Measurements from ENCODE around the gene MGAT5. TPM values are rescaled to one million over a fixed set of nuclear protein-coding genes. Genes with fewer than 3 reads are reported as not detected.
"Not testable (repeated sequence)": the region's sequence is repeated elsewhere in the genome, so short reads cannot be mapped to it uniquely, and the experiment has no call there.

The MGAT5 gene
- total RNA-seq, 2 experiments from 2014 or later: 60.8 to 68.0 TPM

DNA sequence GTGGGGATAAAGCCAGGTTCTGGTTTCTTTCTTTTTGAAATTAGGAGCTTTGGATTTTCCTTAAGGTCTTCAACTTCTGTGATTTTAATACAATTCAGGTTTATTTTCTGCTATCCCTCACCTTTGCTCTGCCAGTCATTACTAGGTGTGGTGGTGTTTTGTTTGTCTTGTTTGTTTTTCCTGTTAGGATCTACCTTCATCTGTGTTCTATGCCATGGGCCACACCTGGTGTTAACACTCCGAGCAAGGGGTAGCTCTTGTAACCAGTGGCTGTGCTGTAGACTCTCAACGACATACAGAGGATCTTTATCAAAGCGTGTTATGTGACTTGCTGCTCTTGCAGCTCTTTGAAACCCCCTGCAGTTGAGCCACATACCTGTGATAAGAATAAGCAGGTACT is 38.6 kb downstream of the MGAT5 start:
- no peak for DNase-seq (ENCODE audit: low spot score)
- Histone ChIP-seq H3K9me3 (ENCODE audit: low read length) (no peaks in the 10 kb centered on the region), H3K4me2 (ENCODE audit: low read length) (peak overlapping the region; percentile 69), H4K20me1 (ENCODE audit: insufficient read depth, low read length) (peaks cover 26% of the 10 kb centered on the region; the same call in 1 of the 2 replicates), H3K9me2 (ENCODE audit: insufficient read depth, low read length) (no peaks in the 10 kb centered on the region), H3K27ac (ENCODE audit: low read depth, low read length, poor library complexity, severe bottlenecking) (no peak overlapping the region), H2AFZ (ENCODE audit: low read length) (no peak overlapping the region), H3K4me1 (ENCODE audit: insufficient read depth, low read length, poor library complexity, severe bottlenecking) (peaks cover 92% of the 10 kb centered on the region), H3K4me3 (ENCODE audit: low read depth, low read length, poor library complexity, severe bottlenecking) (no peak overlapping the region), H3K79me2 (ENCODE audit: insufficient read depth, low read depth, low read length) (peaks cover 51% of the 10 kb centered on the region; the same call in 1 of the 2 replicates), H3K36me3 (ENCODE audit: insufficient read depth, low read length) (peaks cover 19% of the 10 kb centered on the region)
- no peak for TF ChIP-seq EZH2phosphoT487 (IDR thresholded peaks at IDR 0.05; ENCODE audit: borderline replicate concordance, low read depth, low read length)
- TF ChIP-seq, protein P1, sequence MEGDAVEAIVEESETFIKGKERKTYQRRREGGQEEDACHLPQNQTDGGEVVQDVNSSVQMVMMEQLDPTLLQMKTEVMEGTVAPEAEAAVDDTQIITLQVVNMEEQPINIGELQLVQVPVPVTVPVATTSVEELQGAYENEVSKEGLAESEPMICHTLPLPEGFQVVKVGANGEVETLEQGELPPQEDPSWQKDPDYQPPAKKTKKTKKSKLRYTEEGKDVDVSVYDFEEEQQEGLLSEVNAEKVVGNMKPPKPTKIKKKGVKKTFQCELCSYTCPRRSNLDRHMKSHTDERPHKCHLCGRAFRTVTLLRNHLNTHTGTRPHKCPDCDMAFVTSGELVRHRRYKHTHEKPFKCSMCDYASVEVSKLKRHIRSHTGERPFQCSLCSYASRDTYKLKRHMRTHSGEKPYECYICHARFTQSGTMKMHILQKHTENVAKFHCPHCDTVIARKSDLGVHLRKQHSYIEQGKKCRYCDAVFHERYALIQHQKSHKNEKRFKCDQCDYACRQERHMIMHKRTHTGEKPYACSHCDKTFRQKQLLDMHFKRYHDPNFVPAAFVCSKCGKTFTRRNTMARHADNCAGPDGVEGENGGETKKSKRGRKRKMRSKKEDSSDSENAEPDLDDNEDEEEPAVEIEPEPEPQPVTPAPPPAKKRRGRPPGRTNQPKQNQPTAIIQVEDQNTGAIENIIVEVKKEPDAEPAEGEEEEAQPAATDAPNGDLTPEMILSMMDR (conservative IDR thresholded peaks at IDR 0.05; ENCODE audit: low read length): no peak
- BruUV-seq (replicated peaks): no TSS peak
- POLR2A ChIA-PET: interaction anchor here (0.6 to 0.8 kb wide), 3 partner anchors 13 to 116 kb away, joined by 3 to 4 read pairs (median 3); no protein-coding TSS in a partner anchor
- CTCF ChIA-PET (ENCODE audit: unreplicated experiment): interaction anchor here (0.8 to 1.8 kb wide), 2 partner anchors 10 to 31 kb away, joined by 3 to 7 read pairs; no protein-coding TSS in a partner anchor
- intact Hi-C loops (cut with micrococcal nuclease; ENCODE audit: unreplicated experiment): loop anchor here (5.0 kb wide), 1 partner anchor 170 kb away; no protein-coding TSS in a partner anchor

GRCh38 chr2:134293719-134294537 is 40.1 kb downstream of the MGAT5 start:
- Histone ChIP-seq H4K20me1 (ENCODE audit: insufficient read depth, low read length) (peaks cover 26% of the 10 kb centered on the region; the same call in 1 of the 2 replicates), H3K27ac (ENCODE audit: low read depth, low read length, poor library complexity, severe bottlenecking) (peak overlapping the region; percentile 65), H3K9me3 (ENCODE audit: low read length) (no peaks in the 10 kb centered on the region), H3K9me2 (ENCODE audit: insufficient read depth, low read length) (no peaks in the 10 kb centered on the region), H3K79me2 (ENCODE audit: insufficient read depth, low read depth, low read length) (peaks cover 47% of the 10 kb centered on the region; the same call in 1 of the 2 replicates), H3K4me2 (ENCODE audit: low read length) (peak overlapping the region; percentile 69), H2AFZ (ENCODE audit: low read length) (no peak overlapping the region), H3K36me3 (ENCODE audit: insufficient read depth, low read length) (peaks cover 19% of the 10 kb centered on the region), H3K4me1 (ENCODE audit: insufficient read depth, low read length, poor library complexity, severe bottlenecking) (peaks cover 78% of the 10 kb centered on the region), H3K4me3 (ENCODE audit: low read depth, low read length, poor library complexity, severe bottlenecking) (peak overlapping the region; percentile 35)
- intact Hi-C loops (cut with micrococcal nuclease; ENCODE audit: unreplicated experiment): loop anchor here (2.0 to 5.0 kb wide), 2 partner anchors 47 to 172 kb away; no protein-coding TSS in a partner anchor
- CTCF ChIA-PET (ENCODE audit: unreplicated experiment): interaction anchor here (0.6 to 1.8 kb wide), 2 partner anchors 11 to 69 kb away, joined by 4 to 7 read pairs; no protein-coding TSS in a partner anchor
- TF ChIP-seq EZH2phosphoT487 (IDR thresholded peaks at IDR 0.05; ENCODE audit: borderline replicate concordance, low read depth, low read length): no peak
- TF ChIP-seq, protein P1 (conservative IDR thresholded peaks at IDR 0.05; ENCODE audit: low read length): no peak
- BruUV-seq (replicated peaks): no TSS peak
- no peak for DNase-seq (ENCODE audit: low spot score)
- POLR2A ChIA-PET: interaction anchor here (0.5 to 1.6 kb wide), 5 partner anchors 16 to 890 kb away, joined by 3 to 7 read pairs (median 3); no protein-coding TSS in a partner anchor

DNA sequence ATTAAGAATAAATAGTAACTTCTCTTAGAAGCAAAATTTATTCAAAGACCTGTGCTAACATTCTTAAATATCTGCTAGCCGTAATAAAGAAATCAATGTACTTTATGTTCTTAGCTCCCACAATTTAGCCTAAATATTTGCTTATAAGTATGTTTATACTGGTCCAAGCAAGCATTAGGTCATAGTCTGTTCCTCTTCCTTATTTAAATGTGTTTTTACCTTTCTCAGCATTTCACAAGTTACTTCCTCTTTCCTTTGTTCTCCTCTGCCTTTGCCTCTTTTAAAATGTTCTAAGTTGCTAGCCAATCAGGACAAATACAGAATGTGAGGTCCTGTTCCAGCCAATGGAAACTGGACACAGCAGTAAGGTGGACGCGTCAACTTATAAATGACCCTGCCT is 40.7 kb downstream of the MGAT5 start:
- peak; percentile 64 for DNase-seq (ENCODE audit: low spot score)
- H3K79me2 ChIP-seq (ENCODE audit: insufficient read depth, low read depth, low read length): peaks cover 47% of the 10 kb centered on the region; the same call in 1 of the 2 replicates
- not testable (repeated sequence) for H2AFZ ChIP-seq (ENCODE audit: low read length)

More for the DNA sequence above, 40.7 kb downstream of the MGAT5 start:
- Histone ChIP-seq H3K4me2 (ENCODE audit: low read length) (peak overlapping the region; percentile 69), H3K27ac (ENCODE audit: low read depth, low read length, poor library complexity, severe bottlenecking) (peak overlapping the region; percentile 65), H3K4me3 (ENCODE audit: low read depth, low read length, poor library complexity, severe bottlenecking) (peak overlapping the region; percentile 35), H3K36me3 (ENCODE audit: insufficient read depth, low read length) (peaks cover 19% of the 10 kb centered on the region), H4K20me1 (ENCODE audit: insufficient read depth, low read length) (peaks cover 20% of the 10 kb centered on the region; the same call in 1 of the 2 replicates), H3K4me1 (ENCODE audit: insufficient read depth, low read length, poor library complexity, severe bottlenecking) (peaks cover 72% of the 10 kb centered on the region)
- not testable (repeated sequence) for H3K9me3 ChIP-seq (ENCODE audit: low read length); H3K9me2 ChIP-seq (ENCODE audit: insufficient read depth, low read length); BruUV-seq (replicated peaks)
- intact Hi-C loops (cut with micrococcal nuclease; ENCODE audit: unreplicated experiment): loop anchor here (2.0 to 5.0 kb wide), 2 partner anchors 48 to 172 kb away; no protein-coding TSS in a partner anchor
- POLR2A ChIA-PET: interaction anchor here (0.8 to 1.6 kb wide), 3 partner anchors 17 to 44 kb away, joined by 3 to 7 read pairs (median 3); no protein-coding TSS in a partner anchor
- CTCF ChIA-PET (ENCODE audit: unreplicated experiment): interaction anchor here (0.5 kb wide), 1 partner anchor 22 kb away, joined by 3 read pairs; no protein-coding TSS in a partner anchor
